ENCODE results near the gene NECAB3. TPM values are rescaled to one million over a fixed set of nuclear protein-coding genes. Genes with fewer than 3 reads are reported as not detected.
A peak's percentile ranks its signal among the peaks of the same experiment; 100 is the strongest.

Gene NECAB3
- total and polyA plus RNA-seq, 2 of the 13 experiments (the other 11 are each of a cell fraction or from before 2014, with no cell fraction given) = 61.5 to 65.5 TPM

DNA sequence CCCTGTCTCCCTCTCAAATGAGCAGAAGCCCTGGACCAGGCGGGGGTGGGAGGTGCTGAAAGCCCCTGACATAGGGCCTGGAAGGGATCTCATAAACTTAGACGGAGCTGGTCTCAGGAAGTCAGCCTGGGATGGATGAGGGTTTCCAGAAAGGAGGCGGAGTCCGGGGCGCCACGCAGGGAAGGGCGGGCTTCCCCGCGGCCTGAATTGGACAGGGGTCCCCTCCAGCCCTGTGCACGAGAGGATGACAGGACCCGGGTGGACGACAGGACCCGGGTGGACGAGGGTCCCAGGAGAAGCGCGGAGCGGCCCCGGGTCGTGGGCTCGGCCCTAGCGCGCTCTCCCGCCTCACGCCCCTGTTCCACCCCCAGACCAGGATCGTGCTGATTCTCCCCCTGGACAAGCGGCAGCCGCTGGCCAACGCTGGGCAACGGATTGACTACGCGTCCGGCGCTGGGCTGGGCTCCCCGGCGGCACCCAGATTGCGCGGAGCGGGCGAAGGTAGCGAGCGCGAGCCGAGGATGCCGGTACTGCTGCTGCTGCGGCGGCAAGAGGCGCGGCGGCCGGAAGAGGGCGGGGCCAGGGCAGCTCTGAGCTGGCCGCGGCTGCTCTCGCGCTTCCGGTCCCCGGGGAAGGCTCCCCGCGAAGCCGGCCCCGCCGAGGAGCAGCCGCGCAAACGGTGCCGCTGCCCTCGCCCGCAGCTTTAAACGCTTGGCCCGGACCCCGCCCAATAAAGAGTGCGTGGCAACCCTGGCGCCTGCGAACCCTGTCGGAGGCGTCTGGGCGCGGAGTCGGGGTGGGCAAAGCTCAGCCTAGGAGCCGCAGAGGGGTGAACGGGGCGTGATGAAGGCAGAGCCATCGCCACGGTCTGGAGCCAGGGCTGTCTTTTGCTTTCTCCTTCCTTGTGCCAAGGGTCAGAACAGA lies 10.8 kb downstream of the NECAB3 start (continued):
- TF ChIP-seq CEBPG (CRISPR knock-in tag; IDR thresholded peaks at IDR 0.05) (no peak; the same call in 1 of the 2 replicates), STAG1 (CRISPR knock-in tag; IDR thresholded peaks at IDR 0.05) (0 out of 2 replicates have a peak, but pooled peaks have one; percentile 18), ZNF335 (CRISPR knock-in tag; IDR thresholded peaks at IDR 0.05) (peak; percentile 50; the same call in 1 of the 2 replicates), ZSCAN30 (CRISPR knock-in tag; IDR thresholded peaks at IDR 0.05) (0 out of 2 replicates have a peak, but pooled peaks have one; percentile 57), FOXJ3 (CRISPR knock-in tag; IDR thresholded peaks at IDR 0.05; ENCODE audit: borderline replicate concordance) (peak; percentile 61; the same call in 1 of the 2 replicates), PBX3 (CRISPR knock-in tag; IDR thresholded peaks at IDR 0.05; ENCODE audit: borderline replicate concordance) (no peak), PBX2 (CRISPR knock-in tag; IDR thresholded peaks at IDR 0.05) (no peak), MAFG (CRISPR knock-in tag; IDR thresholded peaks at IDR 0.05) (no peak), AHR (CRISPR knock-in tag; IDR thresholded peaks at IDR 0.05) (0 out of 2 replicates have a peak, but pooled peaks have one; percentile 20), KMT2B (CRISPR knock-in tag; IDR thresholded peaks at IDR 0.05) (peak; percentile 78), PHF5A (CRISPR knock-in tag; IDR thresholded peaks at IDR 0.05; ENCODE audit: low read depth, unreplicated experiment) (no peak), MAZ (IDR thresholded peaks at IDR 0.05; ENCODE audit: borderline replicate concordance, low read depth, low read length) (peak; percentile 80), MAZ (CRISPR knock-in tag; IDR thresholded peaks at IDR 0.05; ENCODE audit: low read depth) (peak; percentile 93), ATF7 (IDR thresholded peaks at IDR 0.05) (no peak), ATF7 (CRISPR knock-in tag; IDR thresholded peaks at IDR 0.05) (no peak; the same call in 1 of the 2 replicates), FLYWCH1 (CRISPR knock-in tag; IDR thresholded peaks at IDR 0.05) (peak; percentile 91)
- TF ChIP-seq, protein P1, sequence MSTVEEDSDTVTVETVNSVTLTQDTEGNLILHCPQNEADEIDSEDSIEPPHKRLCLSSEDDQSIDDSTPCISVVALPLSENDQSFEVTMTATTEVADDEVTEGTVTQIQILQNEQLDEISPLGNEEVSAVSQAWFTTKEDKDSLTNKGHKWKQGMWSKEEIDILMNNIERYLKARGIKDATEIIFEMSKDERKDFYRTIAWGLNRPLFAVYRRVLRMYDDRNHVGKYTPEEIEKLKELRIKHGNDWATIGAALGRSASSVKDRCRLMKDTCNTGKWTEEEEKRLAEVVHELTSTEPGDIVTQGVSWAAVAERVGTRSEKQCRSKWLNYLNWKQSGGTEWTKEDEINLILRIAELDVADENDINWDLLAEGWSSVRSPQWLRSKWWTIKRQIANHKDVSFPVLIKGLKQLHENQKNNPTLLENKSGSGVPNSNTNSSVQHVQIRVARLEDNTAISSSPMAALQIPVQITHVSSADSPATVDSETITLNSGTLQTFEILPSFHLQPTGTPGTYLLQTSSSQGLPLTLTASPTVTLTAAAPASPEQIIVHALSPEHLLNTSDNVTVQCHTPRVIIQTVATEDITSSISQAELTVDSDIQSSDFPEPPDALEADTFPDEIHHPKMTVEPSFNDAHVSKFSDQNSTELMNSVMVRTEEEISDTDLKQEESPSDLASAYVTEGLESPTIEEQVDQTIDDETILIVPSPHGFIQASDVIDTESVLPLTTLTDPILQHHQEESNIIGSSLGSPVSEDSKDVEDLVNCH (CRISPR knock-in tag; IDR thresholded peaks at IDR 0.05) = no peak
- TF ChIP-seq, protein P2, sequence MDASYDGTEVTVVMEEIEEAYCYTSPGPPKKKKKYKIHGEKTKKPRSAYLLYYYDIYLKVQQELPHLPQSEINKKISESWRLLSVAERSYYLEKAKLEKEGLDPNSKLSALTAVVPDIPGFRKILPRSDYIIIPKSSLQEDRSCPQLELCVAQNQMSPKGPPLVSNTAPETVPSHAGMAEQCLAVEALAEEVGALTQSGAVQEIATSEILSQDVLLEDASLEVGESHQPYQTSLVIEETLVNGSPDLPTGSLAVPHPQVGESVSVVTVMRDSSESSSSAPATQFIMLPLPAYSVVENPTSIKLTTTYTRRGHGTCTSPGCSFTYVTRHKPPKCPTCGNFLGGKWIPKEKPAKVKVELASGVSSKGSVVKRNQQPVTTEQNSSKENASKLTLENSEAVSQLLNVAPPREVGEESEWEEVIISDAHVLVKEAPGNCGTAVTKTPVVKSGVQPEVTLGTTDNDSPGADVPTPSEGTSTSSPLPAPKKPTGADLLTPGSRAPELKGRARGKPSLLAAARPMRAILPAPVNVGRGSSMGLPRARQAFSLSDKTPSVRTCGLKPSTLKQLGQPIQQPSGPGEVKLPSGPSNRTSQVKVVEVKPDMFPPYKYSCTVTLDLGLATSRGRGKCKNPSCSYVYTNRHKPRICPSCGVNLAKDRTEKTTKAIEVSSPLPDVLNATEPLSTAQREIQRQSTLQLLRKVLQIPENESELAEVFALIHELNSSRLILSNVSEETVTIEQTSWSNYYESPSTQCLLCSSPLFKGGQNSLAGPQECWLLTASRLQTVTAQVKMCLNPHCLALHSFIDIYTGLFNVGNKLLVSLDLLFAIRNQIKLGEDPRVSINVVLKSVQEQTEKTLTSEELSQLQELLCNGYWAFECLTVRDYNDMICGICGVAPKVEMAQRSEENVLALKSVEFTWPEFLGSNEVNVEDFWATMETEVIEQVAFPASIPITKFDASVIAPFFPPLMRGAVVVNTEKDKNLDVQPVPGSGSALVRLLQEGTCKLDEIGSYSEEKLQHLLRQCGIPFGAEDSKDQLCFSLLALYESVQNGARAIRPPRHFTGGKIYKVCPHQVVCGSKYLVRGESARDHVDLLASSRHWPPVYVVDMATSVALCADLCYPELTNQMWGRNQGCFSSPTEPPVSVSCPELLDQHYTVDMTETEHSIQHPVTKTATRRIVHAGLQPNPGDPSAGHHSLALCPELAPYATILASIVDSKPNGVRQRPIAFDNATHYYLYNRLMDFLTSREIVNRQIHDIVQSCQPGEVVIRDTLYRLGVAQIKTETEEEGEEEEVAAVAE (CRISPR knock-in tag; IDR thresholded peaks at IDR 0.05; ENCODE audit: borderline replicate concordance) = no peak; the same call in 1 of the 2 replicates
- TF ChIP-seq, protein P3, sequence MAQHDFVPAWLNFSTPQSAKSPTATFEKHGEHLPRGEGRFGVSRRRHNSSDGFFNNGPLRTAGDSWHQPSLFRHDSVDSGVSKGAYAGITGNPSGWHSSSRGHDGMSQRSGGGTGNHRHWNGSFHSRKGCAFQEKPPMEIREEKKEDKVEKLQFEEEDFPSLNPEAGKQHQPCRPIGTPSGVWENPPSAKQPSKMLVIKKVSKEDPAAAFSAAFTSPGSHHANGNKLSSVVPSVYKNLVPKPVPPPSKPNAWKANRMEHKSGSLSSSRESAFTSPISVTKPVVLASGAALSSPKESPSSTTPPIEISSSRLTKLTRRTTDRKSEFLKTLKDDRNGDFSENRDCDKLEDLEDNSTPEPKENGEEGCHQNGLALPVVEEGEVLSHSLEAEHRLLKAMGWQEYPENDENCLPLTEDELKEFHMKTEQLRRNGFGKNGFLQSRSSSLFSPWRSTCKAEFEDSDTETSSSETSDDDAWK (CRISPR knock-in tag; IDR thresholded peaks at IDR 0.05) = no peak
